ELF-1 (cell line): Measurements from ENCODE around the gene ZNF407.

ENCODE experiments used
- DNase-seq: peaks from one replicate; pipeline ENCODE4 v3.0.0-alpha.2; 2016; ENCODE audit warnings: low read depth, low spot score

Gene ZNF407

GRCh38 chr18:75114231-75114764 is 516.6 kb downstream of the ZNF407 start:
- DNase-seq: no peak
